AG04449 (cell line): ENCODE measurements around the gene PTH1R.

ENCODE experiments used
- CTCF ChIA-PET: fragments of 350-600 bp; formaldehyde crosslinking; extraction: SDS; loops from one replicate; lab custom pipeline; 2021; ENCODE audit warnings: antibody characterized with exemption; lab: Yijun Ruan, JAX
- POLR2A ChIA-PET: fragments of 400-600, 350-600 bp; formaldehyde crosslinking; extraction: SDS; loops from one replicate; lab custom pipeline; 2020; ENCODE audit warnings: antibody characterized with exemption, inconsistent platforms; lab: Yijun Ruan, JAX
- DNase-seq: peaks from one replicate; pipeline ENCODE4 v3.0.0-alpha.2; 2010; ENCODE audit warnings: low read depth, low spot score
- H3K4me3 ChIP-seq: 2 replicates; pipeline ENCODE4 v1.5.1; 2011; ENCODE audit warnings: low read depth, mild to moderate bottlenecking, control low read depth, low read length
- TF ChIP-seq, protein P1 (sequence below): IDR thresholded peaks from one replicate; pipeline ENCODE4 v1.5.1; 2011; ENCODE audit warnings: mild to moderate bottlenecking, moderate library complexity, low read length, control low read depth, inconsistent platforms; ENCODE audit not compliant: insufficient read depth; ENCODE audit errors: missing control alignments

PTH1R gene

DNA sequence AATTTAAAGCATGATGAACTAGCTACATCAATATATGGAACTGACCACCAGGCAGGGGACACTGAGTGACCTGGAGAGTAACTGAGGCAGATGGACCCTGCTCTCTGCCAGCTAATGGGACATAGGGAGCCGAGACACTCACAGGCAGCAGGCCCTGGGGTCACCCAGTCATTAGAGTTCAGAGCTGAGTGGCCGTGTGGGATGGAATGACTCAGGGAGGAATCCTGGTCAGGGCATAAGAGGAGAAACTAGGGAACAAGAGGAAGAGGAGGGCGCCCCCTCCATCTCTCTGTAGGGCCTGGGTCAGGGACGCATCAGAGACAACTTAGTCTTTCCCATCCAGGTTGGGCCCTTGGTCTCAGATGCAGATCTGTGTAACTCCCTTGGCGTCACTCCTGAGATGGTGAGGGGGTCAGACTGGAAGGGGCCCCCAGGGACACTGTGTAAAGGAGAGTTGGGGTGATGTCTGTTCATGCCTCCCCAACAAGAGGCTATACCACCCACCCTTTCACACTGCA, 59.3 kb downstream of the PTH1R start:
- CTCF ChIA-PET = interaction anchor here (1.2 to 7.8 kb wide), 13 partner anchors 9 to 387 kb away, joined by 3 to 130 read pairs (median 11); partner anchors contain the start of gene NBEAL2
- no peak for DNase-seq

GRCh38 chr3:46938118-46938517, 60.6 kb downstream of the PTH1R start:
- CTCF ChIA-PET = interaction anchor here (1.1 to 5.7 kb wide), 3 partner anchors 8 to 16 kb away, joined by 5 to 59 read pairs (median 5); no protein-coding TSS in a partner anchor

More for the DNA sequence above, 59.3 kb downstream of the PTH1R start:
- TF ChIP-seq, protein P1, sequence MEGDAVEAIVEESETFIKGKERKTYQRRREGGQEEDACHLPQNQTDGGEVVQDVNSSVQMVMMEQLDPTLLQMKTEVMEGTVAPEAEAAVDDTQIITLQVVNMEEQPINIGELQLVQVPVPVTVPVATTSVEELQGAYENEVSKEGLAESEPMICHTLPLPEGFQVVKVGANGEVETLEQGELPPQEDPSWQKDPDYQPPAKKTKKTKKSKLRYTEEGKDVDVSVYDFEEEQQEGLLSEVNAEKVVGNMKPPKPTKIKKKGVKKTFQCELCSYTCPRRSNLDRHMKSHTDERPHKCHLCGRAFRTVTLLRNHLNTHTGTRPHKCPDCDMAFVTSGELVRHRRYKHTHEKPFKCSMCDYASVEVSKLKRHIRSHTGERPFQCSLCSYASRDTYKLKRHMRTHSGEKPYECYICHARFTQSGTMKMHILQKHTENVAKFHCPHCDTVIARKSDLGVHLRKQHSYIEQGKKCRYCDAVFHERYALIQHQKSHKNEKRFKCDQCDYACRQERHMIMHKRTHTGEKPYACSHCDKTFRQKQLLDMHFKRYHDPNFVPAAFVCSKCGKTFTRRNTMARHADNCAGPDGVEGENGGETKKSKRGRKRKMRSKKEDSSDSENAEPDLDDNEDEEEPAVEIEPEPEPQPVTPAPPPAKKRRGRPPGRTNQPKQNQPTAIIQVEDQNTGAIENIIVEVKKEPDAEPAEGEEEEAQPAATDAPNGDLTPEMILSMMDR = no peak
- POLR2A ChIA-PET = no interaction called here
- no peak overlapping the region for H3K4me3 ChIP-seq

GRCh38 chr3:46939578-46940445, 62.3 kb downstream of the PTH1R start:
- CTCF ChIA-PET = no interaction called here
- POLR2A ChIA-PET = no interaction called here
- DNase-seq = no peak
- TF ChIP-seq, protein P1 = no peak
- no peak overlapping the region for H3K4me3 ChIP-seq

More at GRCh38 chr3:46938118-46938517, 60.6 kb downstream of the PTH1R start:
- POLR2A ChIA-PET = no interaction called here
- no peak for DNase-seq
- TF ChIP-seq, protein P1 = no peak
- H3K4me3 ChIP-seq = no peak overlapping the region

DNA sequence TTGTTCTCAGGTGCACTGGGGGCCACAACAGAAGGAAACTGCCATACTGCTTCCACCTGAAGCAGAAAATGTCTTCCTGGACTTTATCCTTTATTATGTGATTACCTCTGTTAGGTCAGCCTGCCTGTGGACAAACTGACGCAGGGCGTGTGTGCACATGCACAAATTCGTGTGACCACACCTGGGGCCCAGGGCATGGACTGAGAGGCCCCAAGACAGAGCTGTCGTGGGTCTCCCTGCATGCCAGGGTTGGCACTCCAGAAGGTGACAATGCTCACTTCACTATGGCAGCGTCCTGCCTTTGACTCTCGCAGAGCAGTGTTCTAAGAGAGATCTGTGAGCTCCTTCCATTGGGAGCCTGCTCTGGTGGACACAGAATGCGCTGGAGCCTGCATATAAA, 64.6 kb downstream of the PTH1R start:
- H3K4me3 ChIP-seq = no peak overlapping the region
- ChIA-PET POLR2A (no interaction called here), CTCF (interaction anchor here (0.9 to 1.5 kb wide), 3 partner anchors 14 to 236 kb away, joined by 3 read pairs; no protein-coding TSS in a partner anchor)
- DNase-seq = no peak
- TF ChIP-seq, protein P1 = no peak

- TF ChIP-seq, protein P1 = no peak
- ChIA-PET POLR2A (no interaction called here), CTCF (interaction anchor here (0.9 kb wide), 1 partner anchor 13 kb away, joined by 3 read pairs; no protein-coding TSS in a partner anchor)
- DNase-seq = no peak
- no peak overlapping the region for H3K4me3 ChIP-seq
Measured at GRCh38 chr3:46942481-46943236, 65.1 kb downstream of the PTH1R start.
